Neural progenitor cell (in vitro differentiated cells): ENCODE measurements around the gene NUDT21.

Experiments used
- EZH2 ChIP-seq: fragments of 200-600 bp; sonication (generic); IDR thresholded peaks from 2 replicates; pipeline ENCODE4 v1.6.1; 2017; ENCODE audit warnings: antibody characterized with exemption, mild to moderate bottlenecking, moderate library complexity
- EZH2phosphoT487 ChIP-seq: fragments of 200-600 bp; sonication (generic); IDR thresholded peaks from 2 replicates; pipeline ENCODE4 v1.6.1; 2017; ENCODE audit warnings: antibody characterized with exemption
- TF ChIP-seq, protein P1 (sequence below): fragments of 200-600 bp; sonication (generic); IDR thresholded peaks from 2 replicates; pipeline ENCODE4 v1.5.1; 2017; ENCODE audit warnings: antibody characterized with exemption, mild to moderate bottlenecking

- TF ChIP-seq, protein P1, sequence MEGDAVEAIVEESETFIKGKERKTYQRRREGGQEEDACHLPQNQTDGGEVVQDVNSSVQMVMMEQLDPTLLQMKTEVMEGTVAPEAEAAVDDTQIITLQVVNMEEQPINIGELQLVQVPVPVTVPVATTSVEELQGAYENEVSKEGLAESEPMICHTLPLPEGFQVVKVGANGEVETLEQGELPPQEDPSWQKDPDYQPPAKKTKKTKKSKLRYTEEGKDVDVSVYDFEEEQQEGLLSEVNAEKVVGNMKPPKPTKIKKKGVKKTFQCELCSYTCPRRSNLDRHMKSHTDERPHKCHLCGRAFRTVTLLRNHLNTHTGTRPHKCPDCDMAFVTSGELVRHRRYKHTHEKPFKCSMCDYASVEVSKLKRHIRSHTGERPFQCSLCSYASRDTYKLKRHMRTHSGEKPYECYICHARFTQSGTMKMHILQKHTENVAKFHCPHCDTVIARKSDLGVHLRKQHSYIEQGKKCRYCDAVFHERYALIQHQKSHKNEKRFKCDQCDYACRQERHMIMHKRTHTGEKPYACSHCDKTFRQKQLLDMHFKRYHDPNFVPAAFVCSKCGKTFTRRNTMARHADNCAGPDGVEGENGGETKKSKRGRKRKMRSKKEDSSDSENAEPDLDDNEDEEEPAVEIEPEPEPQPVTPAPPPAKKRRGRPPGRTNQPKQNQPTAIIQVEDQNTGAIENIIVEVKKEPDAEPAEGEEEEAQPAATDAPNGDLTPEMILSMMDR: no peak
- no peak for TF ChIP-seq EZH2
- no peak for TF ChIP-seq EZH2phosphoT487
These were observed 35.3 kb downstream of the NUDT21 start for GRCh38 chr16:56415875-56416274.
